Measurements from ENCODE around the gene WDR31. TPM values are rescaled to one million over a fixed set of nuclear protein-coding genes. Genes with fewer than 3 reads are reported as not detected.

Gene WDR31
- total RNA-seq, 1 donor from 2014 or later: 3.6 TPM

DNA sequence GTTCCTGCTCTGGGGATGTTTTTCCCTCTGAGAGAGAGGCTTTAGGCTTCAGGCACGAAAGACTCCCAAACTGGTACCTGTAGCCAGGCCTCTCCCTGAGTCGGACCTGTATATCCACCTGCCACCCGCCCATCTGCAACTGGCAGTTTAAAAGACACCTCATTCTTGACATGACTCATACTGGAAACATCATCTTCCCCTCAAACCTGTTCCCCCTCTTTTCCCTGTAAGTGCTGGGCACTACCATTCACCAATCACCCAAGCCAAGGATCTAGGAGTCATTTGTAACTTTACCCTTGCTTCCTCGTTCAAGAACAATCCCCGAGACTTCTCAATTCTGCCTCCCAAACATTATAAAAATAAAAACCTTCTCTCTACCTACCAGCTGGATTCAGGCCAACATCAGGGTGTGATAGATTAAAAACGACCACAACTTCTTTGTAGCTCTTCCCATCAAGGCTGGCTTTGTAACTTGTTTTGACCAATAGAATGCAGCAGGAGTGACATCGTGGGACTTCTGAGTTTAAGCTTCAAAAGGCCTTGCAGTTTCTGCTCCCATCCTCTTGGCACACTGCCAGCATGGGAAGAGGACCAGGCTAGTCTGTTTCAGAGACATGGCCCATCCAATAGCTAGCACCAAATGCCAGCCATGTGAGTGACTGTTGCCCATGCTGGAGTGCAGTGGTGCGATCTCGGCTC is 1.8 kb upstream of the WDR31 start:
- peaks cover 26% of the 10 kb centered on the region for H3K4me1 Mint-ChIP-seq
- H3K27ac Mint-ChIP-seq (ENCODE audit: unreplicated experiment): no peak overlapping the region
- no peaks in the 10 kb centered on the region for H3K36me3 Mint-ChIP-seq (ENCODE audit: low read depth)
- DNase-seq (ENCODE audit: low read depth, low spot score): no peak
- peaks cover 21% of the 10 kb centered on the region for H3K27me3 Mint-ChIP-seq (ENCODE audit: low read depth)
- no peaks in the 10 kb centered on the region for H3K9me3 Mint-ChIP-seq
- TF ChIP-seq, protein P1, sequence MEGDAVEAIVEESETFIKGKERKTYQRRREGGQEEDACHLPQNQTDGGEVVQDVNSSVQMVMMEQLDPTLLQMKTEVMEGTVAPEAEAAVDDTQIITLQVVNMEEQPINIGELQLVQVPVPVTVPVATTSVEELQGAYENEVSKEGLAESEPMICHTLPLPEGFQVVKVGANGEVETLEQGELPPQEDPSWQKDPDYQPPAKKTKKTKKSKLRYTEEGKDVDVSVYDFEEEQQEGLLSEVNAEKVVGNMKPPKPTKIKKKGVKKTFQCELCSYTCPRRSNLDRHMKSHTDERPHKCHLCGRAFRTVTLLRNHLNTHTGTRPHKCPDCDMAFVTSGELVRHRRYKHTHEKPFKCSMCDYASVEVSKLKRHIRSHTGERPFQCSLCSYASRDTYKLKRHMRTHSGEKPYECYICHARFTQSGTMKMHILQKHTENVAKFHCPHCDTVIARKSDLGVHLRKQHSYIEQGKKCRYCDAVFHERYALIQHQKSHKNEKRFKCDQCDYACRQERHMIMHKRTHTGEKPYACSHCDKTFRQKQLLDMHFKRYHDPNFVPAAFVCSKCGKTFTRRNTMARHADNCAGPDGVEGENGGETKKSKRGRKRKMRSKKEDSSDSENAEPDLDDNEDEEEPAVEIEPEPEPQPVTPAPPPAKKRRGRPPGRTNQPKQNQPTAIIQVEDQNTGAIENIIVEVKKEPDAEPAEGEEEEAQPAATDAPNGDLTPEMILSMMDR (conservative IDR thresholded peaks at IDR 0.05): no peak
- peak overlapping the region; percentile 86 for H3K4me3 Mint-ChIP-seq

GRCh38 chr9:113337714-113338113 is 2.4 kb downstream of the WDR31 start:
- TF ChIP-seq, protein P1 (conservative IDR thresholded peaks at IDR 0.05): no peak
- H3K27ac Mint-ChIP-seq (ENCODE audit: unreplicated experiment): no peak overlapping the region
- no peak for DNase-seq (ENCODE audit: low read depth, low spot score)
- H3K27me3 Mint-ChIP-seq (ENCODE audit: low read depth): peaks cover 10% of the 10 kb centered on the region
- peaks cover 15% of the 10 kb centered on the region for H3K4me1 Mint-ChIP-seq
- no peaks in the 10 kb centered on the region for H3K9me3 Mint-ChIP-seq
- H3K4me3 Mint-ChIP-seq: no peak overlapping the region
- no peaks in the 10 kb centered on the region for H3K36me3 Mint-ChIP-seq (ENCODE audit: low read depth)

GRCh38 chr9:113331780-113332179 is 8.3 kb downstream of the WDR31 start:
- Mint-ChIP-seq H3K27ac (ENCODE audit: unreplicated experiment) (no peak overlapping the region), H3K36me3 (ENCODE audit: low read depth) (no peaks in the 10 kb centered on the region), H3K27me3 (ENCODE audit: low read depth) (no peaks in the 10 kb centered on the region), H3K4me3 (no peak overlapping the region), H3K9me3 (no peaks in the 10 kb centered on the region), H3K4me1 (no peaks in the 10 kb centered on the region)
- TF ChIP-seq, protein P1 (conservative IDR thresholded peaks at IDR 0.05): no peak
- no peak for DNase-seq (ENCODE audit: low read depth, low spot score)

- H3K36me3 Mint-ChIP-seq (ENCODE audit: low read depth): no peaks in the 10 kb centered on the region
- TF ChIP-seq, protein P1 (conservative IDR thresholded peaks at IDR 0.05): no peak
- no peaks in the 10 kb centered on the region for H3K4me1 Mint-ChIP-seq
- H3K27me3 Mint-ChIP-seq (ENCODE audit: low read depth): no peaks in the 10 kb centered on the region
- DNase-seq (ENCODE audit: low read depth, low spot score): no peak
- H3K27ac Mint-ChIP-seq (ENCODE audit: unreplicated experiment): no peak overlapping the region
- H3K9me3 Mint-ChIP-seq: no peaks in the 10 kb centered on the region
- no peak overlapping the region for H3K4me3 Mint-ChIP-seq
Measured at GRCh38 chr9:113328045-113328782, 11.9 kb downstream of the WDR31 start.

GRCh38 chr9:113326230-113326629 is 13.8 kb downstream of the WDR31 start:
- no peaks in the 10 kb centered on the region for H3K36me3 Mint-ChIP-seq (ENCODE audit: low read depth)
- H3K4me1 Mint-ChIP-seq: no peaks in the 10 kb centered on the region
- no peaks in the 10 kb centered on the region for H3K27me3 Mint-ChIP-seq (ENCODE audit: low read depth)
- DNase-seq (ENCODE audit: low read depth, low spot score): no peak
- H3K9me3 Mint-ChIP-seq: no peaks in the 10 kb centered on the region
- no peak overlapping the region for H3K4me3 Mint-ChIP-seq
- H3K27ac Mint-ChIP-seq (ENCODE audit: unreplicated experiment): no peak overlapping the region
- TF ChIP-seq, protein P1 (conservative IDR thresholded peaks at IDR 0.05): no peak
